SW 1271 (cell line): ENCODE measurements around the gene SMCO2.

Experiments
- DNase-seq, 2 experiments: peaks; one replicate each; lab custom pipeline; 2025; lab: John Stamatoyannopoulos, UW

The SMCO2 gene

GRCh38 chr12:27446436-27446835 is at the start of gene SMCO2:
SMCO2 (plus strand) TSS chr12:27446736; CDS start chr12:27470632, 23,896 bp downstream.
- DNase-seq, result no peak

- DNase-seq, result no peak
Measured at GRCh38 chr12:27398466-27398865, 48.1 kb upstream of the SMCO2 start.

DNA sequence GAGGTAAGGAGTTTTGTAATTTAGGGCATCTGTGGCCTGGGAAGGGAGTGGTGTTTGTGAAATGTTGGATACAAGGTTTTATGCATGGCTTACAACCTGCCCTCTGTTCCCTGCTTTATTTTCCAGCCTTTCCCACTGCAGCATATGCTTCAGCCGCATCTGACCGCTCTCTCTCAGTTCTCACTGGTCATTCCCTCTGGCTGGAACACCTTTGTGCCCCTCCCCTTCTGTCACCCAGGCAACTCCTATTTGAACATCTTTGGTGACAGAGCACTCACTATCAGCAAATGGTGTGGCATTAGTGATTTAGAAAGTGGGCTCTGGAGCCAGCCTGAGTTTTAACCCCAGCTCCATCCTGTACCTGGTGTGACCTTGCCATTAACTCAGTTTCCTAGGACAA is 47.5 kb upstream of the SMCO2 start:
- no peak for DNase-seq

DNA sequence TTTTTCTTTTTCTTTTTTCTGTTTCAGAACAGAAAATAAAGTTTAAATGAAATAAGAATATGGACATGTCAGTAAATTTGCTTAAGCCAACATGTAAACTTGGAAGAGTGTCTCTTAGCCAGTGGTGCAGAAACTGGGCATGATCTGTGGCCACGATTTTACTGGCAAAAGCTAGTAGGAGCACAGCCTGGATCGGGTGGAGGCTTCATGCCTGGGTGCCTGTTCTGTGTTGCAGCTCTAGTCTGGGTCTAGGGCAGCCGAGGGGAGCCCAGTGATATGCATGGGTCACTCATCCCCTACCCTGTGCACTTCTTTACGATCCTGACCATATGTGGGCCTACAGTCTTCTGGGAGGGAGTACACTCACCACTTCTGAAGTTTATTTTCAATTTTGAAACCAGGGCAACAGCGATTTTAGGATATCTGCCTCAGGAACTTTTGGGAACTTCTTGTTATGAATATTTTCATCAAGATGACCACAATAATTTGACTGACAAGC is 45.6 kb upstream of the SMCO2 start:
- DNase-seq, result no peak

- no peak for DNase-seq
Measured at GRCh38 chr12:27412047-27412446, 34.5 kb upstream of the SMCO2 start.

GRCh38 chr12:27422697-27423096 is 23.8 kb upstream of the SMCO2 start:
- no peak for DNase-seq

DNA sequence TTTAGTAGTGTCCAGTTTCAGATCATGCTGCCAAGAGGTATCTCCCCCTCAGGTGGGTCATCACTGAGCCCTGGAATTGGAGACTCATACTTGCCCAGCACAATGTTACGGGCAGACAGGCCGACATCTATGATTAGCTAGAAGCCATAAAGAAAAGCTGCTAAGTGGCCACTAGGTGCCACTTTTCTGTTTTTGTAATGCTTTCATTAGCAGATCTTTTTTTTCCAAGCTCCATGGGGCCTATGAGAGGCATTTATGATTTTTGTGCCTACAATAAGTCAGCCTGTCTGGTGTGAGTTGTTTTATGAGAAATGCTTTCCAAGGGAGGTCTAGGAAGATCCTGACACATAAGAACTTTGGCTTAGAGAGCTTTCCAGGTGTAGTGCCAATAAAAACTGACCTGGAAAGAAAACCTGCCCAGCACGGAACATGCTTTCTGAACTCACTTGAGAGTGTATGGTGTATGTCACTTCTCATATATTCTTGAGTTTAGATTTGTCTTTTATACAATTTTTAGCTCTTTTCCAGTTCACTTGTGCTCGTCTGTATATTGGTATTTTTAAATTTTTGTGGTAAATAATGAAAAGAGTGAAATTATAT is 21.8 kb upstream of the SMCO2 start:
- peak; percentile 27 to 72 for DNase-seq

- DNase-seq, result no peak
Measured at GRCh38 chr12:27425306-27425705, 21.2 kb upstream of the SMCO2 start.

- DNase-seq, result no peak
Measured at GRCh38 chr12:27426743-27427487, 19.6 kb upstream of the SMCO2 start.

DNA sequence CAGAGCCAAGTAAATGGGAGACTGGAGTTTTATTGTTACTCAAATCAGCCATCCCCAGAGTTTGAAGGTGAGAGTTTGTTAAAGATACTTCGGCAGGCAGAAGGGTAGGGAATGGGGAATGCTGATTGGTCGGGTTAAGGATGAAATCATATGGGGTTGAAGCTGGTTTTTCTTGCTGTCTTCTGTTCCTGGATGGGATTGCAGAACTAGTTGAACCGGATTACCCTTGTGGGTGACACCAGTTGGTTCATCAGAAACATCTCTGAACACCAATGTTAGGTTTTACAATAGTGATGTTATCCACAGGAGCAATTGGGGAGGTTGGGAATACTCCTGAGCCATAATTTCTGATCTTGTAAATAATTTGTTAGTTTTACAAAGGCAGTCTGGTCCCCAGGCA is 18.7 kb upstream of the SMCO2 start:
- no peak for DNase-seq

DNA sequence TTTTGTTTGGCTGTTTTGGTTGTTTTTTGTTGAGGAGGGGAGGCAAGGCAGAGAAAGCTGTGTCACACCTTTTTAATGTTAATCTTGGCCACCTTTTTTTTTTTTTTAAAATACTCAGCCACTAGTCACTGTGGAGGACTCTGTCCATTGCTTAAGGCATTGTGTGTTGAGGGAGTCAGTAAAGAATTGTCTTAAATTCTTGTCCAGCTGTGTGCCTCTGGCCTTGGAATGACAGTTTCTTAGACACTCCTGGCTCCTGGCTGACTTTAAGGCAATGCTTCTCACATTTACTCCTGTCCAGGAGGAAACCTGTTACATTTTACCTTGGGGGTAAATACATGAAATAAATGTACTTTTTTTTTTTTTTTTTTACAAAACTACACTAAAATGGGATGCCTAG is 18.1 kb upstream of the SMCO2 start:
- no peak for DNase-seq

- DNase-seq, result no peak
Measured at GRCh38 chr12:27429606-27430005, 16.9 kb upstream of the SMCO2 start.

- DNase-seq, result no peak
Measured at GRCh38 chr12:27431185-27431584, 15.4 kb upstream of the SMCO2 start.

DNA sequence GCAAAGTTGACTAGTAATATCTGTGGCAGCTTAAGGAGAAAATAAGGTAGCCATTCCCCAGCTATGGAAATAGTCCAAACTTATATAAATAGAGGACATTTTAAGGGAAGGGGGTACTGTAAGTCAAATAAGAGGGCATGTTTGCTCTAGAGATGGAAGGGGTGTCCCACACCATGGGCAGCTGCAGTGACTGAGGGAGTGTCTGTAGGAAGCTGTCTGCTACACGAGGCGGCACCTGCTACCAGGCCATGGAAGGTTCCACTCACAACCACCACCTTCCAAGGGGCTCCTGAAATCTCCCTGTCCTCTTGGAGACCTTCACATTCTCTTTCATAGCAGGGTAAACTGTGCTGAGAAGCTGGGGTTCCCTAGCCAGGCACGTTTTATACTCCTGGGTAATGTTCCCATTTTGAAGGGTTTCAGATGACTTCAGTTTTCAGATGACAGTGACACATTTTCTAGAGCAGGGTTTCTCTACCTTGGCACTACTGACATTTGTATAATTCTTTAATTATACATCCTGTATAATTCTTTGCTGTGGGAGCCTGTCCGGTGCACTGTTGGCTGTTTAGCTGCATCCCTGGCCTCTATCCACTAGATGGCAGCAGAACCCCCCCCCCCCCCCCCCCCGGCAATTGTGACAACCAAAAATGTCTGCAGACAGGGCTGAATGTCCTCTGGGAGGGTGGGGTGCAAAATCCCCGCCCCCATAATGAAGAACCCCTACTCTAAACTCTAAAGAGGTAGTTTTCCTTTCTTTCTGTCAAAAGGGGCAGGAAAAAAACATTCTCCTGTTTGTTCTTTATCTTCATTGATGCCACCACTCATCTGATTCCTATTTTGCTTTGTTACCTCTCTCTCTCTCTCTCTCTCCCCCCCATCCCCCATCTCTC is 11.6 kb upstream of the SMCO2 start:
- DNase-seq, result peak in 1 of 2 experiments; percentile 35

DNA sequence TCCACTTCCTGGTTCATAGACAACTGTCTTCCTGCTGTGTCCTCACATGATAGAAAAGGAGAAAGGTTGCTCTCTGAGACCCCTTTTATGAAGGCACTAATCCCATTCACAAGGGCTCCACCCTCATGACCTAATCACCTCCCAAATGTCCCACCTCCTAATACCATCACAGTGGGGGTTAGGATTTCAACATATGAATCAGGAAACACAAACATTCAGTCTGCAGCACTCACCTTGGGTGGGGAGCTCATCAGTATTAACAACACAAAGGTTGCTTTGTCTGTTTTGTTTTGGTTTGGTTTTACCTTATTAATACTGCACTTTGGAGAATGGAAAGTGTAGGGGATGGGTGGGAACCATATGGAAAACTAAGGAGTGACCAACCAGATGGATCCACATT is 10.5 kb upstream of the SMCO2 start:
- DNase-seq, result no peak

DNA sequence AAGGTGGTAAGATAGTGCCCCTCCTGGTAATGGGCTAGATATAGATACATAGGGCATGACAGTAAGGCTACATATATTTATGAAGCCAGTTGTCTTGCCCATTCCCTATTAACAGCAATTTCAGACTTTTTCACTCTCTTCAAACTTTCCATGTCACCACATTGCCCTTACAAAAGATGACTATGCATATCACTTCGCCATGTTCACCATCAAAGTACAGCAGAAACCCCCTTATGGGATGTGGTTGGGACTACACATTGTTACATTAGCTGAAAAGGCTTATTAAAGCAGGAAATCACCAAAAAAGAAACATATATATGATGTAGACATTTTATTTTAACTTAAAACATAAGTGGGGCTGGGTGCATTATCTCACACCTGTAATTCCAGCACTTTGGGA is 9.8 kb upstream of the SMCO2 start:
- DNase-seq, result no peak

- DNase-seq, result no peak
Measured at GRCh38 chr12:27437839-27438238, 8.7 kb upstream of the SMCO2 start.

- DNase-seq, result no peak
Measured at GRCh38 chr12:27447761-27448160, 1.2 kb downstream of the SMCO2 start.

- no peak for DNase-seq
Measured at GRCh38 chr12:27449026-27449425, 2.5 kb downstream of the SMCO2 start.

DNA sequence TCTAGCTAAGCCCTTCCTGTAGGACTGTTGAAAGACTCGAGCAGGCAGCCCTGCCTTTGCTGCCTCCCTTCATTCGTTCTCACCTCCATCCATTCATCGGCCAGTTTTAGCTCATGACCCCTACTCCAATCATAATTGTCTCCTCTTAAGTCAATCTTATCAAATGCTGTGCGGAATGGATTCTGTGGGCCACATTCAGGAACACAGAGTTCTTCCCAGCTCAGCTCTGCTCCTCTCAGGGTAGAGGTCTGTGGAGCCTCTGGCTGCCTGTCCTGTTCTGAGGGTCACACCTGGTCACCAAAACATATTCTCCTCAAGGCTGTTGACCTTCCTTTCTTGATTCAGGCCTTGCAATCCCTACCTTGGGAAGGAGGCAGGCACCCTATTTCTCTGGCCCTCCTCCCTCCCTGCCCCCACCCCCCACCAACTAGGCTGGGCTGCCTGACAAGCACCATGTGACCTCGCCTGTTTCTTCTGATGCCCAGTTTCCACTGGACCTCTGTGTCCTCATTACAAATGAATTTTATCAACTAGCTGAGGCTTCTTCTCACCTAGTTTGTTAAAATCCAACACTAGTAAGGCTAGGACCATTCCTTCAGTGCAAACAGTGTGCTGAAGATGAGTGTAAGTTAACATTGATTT is 3.5 kb downstream of the SMCO2 start:
- no peak for DNase-seq

GRCh38 chr12:27451036-27451825 is 4.7 kb downstream of the SMCO2 start:
- DNase-seq, result no peak
